Activated T-helper 9 cell treated with anti-CD3 and anti-CD28 coated beads, Interleukin-2, amount 50 U/mL, for 16 hours (primary cell): ENCODE measurements around the gene GNB5.
"Not testable (repeated sequence)": the region's sequence is repeated elsewhere in the genome, so short reads cannot be mapped to it uniquely, and the experiment has no call there.

Experiments
- DNase-seq: peaks from one replicate; pipeline ENCODE4 v3.0.0-alpha.2; 2020; ENCODE audit warnings: low read depth

The GNB5 gene

DNA sequence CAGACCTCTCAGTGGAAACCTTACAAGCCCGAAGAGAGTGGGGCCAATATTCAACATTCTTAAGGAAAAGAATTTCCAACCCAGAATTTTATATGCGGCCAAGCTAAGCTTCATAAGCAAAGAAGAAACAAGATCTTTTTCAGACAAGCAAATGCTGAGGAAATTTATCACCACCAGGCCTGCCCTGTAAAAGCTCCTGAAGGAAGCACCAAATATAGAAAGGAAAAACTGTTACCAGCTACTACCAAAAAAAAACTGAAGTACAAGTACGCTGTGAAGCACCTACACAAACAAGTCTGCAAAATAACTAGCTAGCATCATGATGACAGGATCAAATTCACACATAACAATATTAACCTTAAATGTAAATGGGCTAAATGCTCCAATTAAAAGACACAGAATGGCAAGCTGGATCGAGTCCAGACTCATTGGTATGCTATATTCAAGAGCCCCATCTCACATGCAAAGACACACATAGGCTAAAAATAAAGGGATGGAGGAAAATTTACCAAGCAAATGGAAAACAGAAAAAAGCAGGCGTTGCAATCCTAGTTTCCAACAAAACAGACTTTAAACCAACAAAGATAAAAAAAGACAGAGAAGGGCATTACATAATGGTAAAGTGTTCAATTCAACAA, 25.6 kb downstream of the GNB5 start:
- DNase-seq = not testable (repeated sequence)

DNA sequence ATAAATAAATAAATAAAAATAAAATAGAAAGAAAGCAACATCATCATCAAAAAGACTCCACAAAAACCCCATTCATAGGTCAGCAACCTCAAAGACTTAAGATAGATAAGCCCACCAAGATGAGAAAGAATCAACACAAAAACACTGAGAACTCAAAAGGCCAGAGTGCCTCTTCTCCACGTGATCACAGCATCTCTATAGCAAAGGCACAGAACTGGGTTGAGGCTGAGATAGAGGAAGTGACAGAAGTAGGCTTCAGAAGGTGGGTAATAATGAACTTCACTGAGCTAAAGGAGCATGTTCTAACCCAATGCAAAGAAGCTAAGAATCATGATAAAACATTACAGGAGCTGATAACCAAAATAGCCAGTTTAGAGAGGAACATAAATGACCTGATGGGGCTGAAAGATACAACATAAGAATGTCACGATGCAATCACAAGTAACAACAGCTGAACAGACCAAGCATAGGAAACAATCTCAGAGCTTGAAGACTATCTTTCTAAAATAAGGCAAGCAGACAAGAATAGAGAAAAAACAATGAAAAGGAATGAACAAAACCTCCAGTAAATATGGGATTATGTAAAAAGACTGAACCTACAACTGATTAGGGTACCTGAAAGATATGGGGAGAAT, 26.4 kb downstream of the GNB5 start:
- DNase-seq = no peak

DNA sequence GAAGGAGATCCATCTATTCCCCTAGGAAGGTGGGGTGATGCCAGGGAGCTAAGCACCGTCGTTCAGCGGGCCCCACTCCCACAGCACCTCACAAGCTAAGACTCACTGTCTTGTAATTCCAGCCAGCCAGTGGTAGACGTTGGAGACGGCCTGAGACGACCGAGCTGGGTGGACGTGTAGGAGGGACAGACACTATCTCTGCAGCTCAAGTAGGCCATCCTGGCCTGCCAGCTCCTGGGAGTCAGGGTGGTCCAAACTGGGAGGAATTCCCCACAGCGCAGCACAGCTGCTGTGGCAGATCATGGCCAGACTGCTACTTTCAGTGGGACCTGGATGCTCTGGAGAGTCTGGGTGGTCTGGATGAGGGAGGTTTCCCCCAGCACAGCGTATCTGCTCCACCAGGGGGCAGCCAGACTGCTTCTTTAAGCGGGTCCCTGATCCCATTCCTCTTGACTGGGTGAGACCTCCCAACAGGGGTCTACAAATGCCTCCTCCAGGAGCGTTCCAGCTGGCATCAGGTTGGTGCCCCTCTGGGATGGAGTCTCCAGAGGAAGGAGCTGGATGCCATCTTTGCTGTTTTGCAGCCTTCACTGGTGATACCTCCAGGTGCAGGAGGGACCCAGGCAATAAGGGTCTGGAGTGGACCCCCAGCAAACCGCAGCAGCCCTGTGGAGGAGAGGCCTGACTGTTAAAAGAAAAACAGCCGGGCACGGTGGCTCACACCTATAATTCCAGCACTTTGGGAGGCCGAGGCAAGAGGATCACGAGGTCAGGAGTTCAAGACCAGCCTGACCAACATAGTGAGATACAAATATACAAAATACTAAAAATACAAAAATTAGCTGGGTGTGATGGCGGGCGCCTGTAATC, 27.6 kb downstream of the GNB5 start:
- peak; percentile 3 for DNase-seq

DNA sequence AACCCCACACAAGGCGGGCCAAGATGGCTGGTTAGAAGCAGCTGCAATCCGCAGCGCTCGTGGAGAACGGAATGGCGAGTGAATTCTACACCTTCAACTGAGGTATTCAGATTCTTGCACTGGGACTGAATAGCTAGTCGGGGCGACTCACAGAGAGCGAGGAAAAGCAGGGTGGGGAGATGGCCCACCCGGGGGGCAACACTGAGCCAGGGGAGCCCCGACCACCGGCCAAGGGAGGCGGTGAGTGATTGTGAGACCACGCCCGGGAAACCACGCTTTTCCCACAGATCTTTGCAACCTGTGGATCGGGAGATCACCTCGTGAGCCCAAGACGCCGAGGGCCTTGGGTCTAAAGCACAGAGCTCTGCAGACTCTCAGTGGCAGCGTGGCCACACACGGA, 28.3 kb downstream of the GNB5 start:
- DNase-seq = no peak

DNA sequence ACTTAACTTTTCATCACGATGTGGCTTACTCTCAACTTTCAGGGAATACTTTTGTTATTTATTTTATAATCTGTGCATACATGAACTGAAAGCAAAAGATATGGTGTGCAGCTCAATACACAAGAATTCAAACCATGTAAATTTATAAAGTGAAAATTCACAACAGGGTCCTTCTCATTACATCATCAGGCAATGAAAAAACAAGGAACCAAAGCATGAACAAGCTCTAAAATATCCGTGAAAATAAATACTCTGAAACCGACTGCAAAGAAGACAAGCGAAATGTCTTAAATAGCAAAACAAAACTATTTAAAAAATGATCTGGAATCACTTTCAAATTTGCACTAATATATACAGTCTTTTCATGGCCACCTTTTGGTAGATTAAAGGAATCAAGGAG, 28.9 kb downstream of the GNB5 start:
- DNase-seq = no peak

DNA sequence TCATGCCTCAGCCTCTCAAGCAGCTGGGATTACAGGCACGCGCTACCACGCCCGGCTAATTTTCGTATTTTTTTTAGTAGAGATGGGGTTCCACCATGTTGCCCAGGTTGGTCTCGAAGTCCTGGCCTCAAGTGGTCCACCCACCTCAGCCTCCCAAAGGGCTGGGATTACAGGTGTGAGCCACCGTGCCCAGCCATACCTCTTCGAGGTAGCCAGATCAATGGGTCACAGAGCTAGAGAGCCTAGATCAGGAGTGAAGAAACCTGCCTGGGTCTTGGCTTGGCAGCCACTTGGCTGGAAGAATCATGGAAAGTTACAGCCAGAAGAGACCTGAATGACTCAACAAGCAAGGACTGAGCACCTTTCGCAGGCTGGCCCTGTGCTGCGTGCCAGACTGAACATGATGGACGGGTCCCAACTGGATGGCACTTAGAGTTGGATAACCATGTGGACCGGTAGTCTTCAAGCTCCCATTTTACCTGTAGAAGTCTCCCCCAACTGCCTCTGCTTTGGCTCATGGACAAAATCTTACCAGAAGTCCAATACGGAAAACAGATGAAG, 29.7 kb downstream of the GNB5 start:
- no peak for DNase-seq

DNA sequence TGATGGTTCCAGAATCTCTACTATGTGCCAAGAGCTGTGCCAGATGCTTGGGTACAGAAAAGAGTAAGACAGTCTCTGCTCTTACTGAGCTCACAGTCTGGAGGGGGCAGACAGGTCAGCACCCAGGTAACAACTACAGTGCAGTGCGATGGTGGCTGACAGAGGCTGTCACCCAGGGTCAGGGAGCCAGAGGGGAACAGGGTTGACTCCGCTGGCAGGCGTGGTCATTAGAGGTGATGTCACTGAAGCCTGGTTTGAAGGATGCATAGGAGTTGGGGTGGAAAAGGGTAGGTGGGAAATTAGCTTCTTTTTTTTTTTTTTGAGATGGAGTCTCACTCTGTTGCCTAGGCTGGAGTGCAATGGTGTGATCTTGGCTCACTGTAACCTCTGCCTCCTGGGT, 31.5 kb downstream of the GNB5 start:
- DNase-seq = no peak

DNA sequence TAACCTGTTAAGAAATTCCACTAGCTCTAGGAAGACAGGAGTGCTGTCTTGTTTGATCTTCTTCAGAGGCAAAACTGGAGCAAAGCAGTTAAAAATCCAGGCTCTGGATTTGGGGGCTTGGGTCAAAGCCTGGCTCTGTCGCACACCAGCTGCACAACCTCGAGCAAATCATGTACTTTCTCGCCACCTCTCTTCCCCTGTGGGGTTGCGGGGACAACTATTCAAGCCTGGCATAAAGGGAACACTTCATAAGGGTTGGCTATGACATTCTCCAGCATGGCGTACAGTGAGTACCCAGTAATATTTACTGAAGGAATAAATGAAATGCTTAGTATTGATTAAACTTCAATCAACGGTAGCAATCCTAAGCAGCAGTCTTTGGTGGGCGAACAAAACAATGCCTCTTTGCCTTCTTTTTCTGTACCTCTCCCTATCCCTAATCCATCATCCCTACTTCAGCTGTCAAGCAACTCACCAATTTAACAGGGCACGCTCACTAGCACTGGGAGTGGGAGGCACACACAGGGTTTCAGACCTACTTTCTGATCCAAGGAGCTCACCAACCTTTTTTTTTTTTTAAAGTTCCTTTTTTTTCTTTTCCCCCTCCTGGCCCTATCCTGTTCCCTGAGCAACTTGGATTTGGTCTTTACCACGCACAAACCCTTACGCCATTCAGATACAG, 33.0 kb downstream of the GNB5 start:
- no peak for DNase-seq

DNA sequence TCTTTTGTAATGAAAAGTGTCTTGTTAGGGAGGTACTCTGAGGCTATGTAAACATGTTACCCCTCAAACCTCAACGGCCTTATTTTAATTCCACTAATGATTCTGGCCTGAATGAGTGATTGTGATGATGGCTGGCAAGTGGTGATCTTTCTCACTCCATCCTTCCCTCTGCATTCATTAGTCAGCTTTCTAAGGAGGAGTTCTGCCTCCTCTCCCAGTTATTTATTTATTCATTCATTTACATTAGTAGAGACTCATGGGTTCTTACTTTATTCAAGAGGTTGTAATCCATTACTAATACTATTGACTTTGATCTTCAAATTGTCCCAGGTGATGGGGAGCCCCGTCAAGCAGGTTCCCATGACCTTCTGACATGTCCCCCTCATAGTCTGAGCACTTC, 35.3 kb downstream of the GNB5 start:
- DNase-seq = no peak

DNA sequence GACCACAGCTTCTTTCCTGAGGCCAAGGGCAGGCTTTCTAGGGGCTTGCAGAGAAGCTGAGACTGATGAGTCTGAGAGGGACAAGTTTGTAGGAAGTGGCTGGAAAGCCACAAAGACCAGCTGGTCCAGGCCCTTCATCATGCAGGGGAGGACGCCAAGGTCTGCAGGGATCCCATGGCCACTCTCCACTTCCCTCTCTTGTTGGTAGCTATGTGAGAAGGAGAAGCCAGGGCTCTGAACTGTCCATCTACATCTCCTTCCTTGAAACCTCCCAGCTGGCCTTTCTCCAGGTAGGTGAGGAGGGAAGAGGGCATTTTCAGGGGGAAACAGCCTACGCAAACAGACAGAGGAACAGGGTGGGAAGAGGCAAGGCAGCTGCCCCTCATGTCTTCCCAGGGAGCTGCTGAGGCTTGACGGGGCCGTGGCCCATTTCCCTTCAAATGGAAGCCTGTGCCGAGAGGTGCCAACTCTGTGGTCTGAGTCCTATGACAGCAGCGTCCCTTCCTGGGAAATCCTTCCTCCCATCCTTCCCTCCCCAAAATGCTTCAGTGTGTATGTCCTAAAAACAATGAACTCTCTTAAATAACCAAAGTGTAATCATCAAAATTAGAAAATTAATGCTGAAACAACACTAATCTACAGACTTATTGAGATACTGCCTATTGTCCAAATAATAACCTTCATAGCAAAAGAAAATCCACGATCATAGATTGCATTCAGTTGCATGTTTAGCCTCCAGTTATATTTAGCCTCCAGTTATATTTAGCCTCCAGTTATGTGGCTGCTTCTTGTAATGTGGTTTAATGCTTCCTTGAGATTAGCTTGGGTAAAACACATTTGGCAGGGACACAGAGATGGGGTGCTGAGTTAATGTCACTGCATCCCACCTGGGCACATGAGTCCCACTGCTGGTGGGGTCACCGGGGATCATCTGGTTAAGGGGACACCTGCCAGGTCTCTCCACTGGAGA, 36.0 kb downstream of the GNB5 start:
- no peak for DNase-seq

DNA sequence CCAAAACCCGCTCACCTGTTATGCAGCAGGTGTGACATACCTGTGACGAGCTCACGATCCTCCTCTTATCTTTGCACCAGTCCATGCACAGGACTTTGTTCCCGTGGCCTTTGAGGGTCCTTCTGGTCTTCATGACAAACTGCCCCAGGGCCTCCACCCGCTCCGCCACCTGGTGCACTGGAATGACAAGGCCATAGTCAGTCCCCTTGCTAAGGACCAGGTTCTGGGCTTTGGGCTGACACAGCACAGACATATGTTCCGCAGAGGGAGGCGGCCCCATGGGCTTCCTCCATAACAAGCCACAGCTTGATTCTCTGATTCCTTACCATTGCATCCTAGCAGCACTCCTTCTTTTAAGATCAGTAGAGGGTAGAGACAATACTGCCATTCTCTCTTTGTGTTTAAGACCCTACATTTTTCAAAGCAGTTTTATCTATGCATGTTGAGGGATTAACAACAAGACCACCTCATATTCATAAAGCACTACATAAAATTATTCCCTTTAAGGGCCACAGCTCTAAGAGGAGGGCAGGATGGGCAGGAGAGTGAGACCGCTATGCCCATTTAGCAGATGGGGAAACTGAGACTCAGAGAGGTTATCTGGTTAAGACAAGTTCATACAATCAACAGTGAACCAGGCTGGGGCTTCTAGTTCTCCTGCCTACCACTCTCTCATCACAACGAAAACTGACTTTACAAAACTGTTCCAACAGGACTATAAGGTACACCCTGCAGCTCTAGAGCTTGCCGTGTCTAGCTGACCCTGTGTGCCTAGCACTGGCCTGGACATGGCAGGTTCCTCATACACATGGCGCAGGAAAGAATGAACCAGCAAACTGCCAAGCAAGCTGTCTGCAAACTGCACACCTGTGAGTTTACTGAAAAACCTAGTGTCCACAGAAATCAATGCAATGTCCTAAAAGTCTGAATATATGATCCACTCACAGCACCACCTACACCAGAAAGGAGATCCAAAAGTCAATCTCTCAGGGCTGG, 37.0 kb downstream of the GNB5 start:
- DNase-seq = no peak

DNA sequence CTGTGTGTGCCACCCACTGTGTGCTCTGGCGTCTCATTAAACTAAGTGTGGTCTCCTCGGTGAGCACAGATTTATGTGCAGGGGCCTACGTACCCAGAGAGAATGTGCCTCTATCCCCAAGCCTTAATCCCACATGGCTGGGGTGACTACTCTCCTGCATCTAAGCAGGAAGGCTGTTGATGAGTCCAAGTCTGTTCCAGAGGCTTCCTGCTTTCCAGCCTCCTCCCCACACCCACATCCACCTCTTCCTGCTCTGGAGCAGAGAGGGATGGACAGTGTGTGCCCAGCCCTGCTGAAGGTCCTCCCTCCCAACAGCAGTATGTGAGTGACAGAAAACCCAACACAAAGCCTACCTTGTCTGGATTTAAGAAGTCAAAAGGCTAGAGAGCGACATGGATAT, 39.8 kb downstream of the GNB5 start:
- DNase-seq = no peak

DNA sequence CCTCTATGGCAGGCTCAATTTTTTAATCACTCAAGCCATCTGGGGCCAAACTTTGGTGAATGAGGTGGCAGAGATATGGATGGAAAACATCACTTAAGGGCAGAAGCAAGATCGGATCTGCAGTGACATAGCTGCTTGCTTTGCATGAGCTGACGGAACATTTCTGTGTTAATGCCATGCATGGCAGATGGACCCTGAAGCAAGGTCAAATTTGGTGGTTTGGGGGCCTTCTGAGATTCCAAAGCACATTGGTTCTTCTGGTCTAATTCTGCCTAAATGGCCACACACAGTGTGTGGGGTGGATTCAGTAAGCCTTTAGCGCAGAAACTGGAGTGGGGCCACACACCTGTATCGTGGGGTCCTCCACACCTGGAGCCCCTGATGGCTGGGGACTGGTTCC, 40.3 kb downstream of the GNB5 start:
- DNase-seq = no peak

DNA sequence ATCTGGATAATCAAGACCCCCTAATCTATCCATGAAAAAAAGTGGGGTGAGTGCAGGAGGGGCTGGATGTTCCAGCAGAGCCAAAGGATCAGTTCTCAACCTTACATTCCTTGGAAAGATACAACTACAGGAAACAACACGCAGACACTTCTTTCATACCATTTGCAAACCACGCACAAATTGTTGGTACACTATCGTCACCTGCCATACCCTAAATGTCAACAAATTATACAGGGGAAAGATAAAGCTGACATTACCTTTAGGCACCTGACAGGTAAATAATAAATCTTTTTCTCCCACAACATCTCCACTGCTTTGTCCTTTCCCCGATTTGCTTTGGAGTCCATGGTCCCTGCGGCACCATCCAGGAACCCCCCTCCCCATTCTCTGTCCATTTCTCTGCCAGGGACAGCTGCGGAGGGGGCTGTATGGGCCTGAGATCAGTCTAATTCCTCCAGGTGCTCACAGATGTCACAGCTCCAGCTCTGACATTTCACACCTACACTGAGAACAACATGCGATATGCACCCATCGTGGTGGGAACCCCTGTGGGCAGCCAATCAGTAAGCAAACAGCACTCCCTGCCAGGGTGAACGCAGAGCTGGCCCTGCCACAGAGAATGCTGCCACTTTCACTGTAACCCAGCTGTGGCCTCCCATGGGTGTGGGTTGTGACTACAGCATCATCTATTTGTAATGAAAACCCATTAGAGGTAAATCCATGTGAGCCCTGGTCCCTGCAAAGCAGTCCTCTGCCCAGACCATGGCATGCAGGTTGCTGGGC, 41.0 kb downstream of the GNB5 start:
- DNase-seq = no peak

DNA sequence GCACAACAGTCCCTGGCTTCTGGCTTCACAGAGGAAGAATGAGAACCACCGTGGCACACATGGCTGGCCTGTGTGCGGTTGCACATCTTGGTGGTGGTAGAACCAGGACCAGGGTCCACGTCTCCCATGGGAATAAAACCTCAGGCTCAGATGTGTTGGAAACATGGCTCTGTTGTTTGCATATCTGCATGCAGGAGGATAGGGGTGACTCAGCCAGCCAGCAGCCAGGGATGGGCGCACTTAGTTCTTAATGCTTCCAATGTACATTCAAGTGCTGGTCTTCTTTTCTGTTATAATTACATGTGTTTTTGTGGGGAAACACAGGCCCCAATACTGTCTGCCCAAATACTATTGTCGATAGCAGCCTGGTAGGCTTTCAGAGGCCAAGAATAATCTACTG, 42.8 kb downstream of the GNB5 start:
- no peak for DNase-seq

DNA sequence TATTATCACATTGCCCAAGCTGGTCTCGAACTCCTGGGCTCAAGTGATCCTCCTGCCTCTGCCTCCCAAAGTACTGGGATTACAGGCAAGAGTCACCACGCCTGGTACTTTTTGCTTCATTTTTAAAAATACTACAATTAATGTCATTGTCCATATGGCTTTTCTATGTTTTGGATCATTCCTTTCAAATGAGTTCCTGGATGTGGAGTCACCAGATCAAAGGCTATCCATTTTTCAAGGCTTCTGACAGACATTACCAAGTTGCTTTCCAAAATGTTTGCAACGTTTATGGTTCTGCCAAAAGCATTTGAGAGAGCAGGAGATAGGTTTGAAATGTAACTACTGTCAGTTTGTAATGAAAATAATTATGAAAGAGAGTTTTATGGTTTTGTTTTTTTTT, 44.4 kb downstream of the GNB5 start:
- DNase-seq = no peak

DNA sequence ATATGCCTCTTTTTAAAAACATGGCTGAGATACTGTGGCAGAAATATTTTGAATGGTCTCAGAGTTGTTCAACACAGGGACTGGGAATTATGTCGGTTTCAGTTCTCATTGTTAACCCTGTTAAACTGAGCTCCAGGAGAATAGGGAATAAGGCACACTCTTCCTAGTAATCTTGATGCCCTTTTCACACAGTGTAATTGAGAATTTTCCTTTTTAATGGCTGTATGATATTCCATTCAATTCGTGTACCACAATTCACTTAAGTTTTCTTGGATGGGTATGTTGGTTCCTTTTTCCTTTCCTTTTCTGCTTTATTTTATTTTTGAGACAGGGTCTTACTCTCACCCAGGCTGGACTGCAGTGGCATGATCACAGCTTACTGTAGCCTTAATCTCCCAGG, 44.9 kb downstream of the GNB5 start:
- DNase-seq = no peak

DNA sequence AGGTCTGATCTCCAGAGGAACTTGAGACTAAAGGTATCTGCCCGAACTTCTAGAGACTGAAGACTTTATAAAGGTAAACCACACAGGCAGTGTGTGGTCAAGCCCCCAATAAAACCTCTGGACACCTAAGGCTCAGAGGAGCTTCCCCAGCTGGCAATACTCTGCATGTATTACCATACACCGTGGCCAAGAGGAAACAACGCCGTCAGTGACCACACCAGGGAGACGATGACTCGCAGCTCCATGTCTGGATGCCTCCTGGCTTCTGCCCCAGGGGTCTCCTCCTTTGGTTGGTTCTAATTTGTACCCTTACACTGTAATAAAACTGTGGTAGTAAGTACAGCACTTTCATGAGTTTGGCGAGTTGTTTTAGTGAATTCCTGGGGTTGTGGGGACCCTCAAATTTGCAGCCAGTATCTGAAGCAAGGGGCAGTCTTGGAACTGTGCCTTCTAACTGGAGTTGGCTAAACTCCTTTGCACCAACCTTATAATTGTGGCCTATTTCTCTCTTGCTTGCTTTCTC, 46.5 kb downstream of the GNB5 start:
- no peak for DNase-seq

DNA sequence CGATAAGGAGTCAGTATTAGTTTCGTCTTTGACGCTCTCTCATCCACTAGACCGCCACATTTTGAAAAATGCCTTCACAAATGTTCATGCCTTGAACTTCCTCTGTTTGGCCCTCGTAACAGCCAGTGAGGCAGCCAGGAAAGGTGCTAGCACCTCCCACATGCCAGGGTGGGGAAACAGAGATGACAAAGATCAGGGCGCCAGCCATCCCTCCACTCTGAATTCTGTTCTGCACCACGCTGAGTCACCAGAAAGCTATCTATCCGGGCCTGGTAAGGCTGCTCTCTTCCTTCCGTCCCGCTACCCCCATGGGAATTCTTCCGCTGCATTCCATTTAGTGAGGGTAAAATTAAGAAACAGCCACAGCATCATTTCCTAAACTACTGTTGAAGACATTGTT, 47.3 kb downstream of the GNB5 start:
- DNase-seq = no peak
